Trophoblast cell (in vitro differentiated cells and primary cell): ENCODE data around the gene STK17B.

Experiments used
- DNase-seq, 2 donors: peaks; one replicate each; pipeline ENCODE4 v3.0.0-alpha.2; 2016
- H2AFZ ChIP-seq: 2 replicates; pipeline ENCODE4 v1.6.1; 2013; ENCODE audit warnings: low read length, moderate library complexity, mild to moderate bottlenecking; ENCODE audit not compliant: insufficient read depth, poor library complexity
- H2AK5ac ChIP-seq: 2 replicates; pipeline ENCODE4 v1.6.1; 2013; ENCODE audit warnings: mild to moderate bottlenecking, low read length
- H2BK120ac ChIP-seq: 2 replicates; pipeline ENCODE4 v1.6.1; 2013; ENCODE audit warnings: low read length, mild to moderate bottlenecking, moderate library complexity; ENCODE audit not compliant: insufficient read depth, poor library complexity
- H2BK12ac ChIP-seq: 2 replicates; pipeline ENCODE4 v1.6.1; 2013; ENCODE audit warnings: mild to moderate bottlenecking, low read length, moderate library complexity
- H2BK5ac ChIP-seq: 2 replicates; pipeline ENCODE4 v1.6.1; 2013; ENCODE audit warnings: low read length, low read depth, moderate library complexity, mild to moderate bottlenecking; ENCODE audit not compliant: poor library complexity
- H3K14ac ChIP-seq: 2 replicates; pipeline ENCODE4 v1.6.1; 2013; ENCODE audit warnings: mild to moderate bottlenecking, low read length
- H3K18ac ChIP-seq: 2 replicates; pipeline ENCODE4 v1.6.1; 2013; ENCODE audit warnings: mild to moderate bottlenecking, low read length
- H3K23ac ChIP-seq: 2 replicates; pipeline ENCODE4 v1.6.1; 2013; ENCODE audit warnings: low read length
- H3K27ac ChIP-seq: 2 replicates; pipeline ENCODE4 v1.5.1; 2013; ENCODE audit warnings: low read depth, mild to moderate bottlenecking, inconsistent platforms, low read length, moderate library complexity
- H3K27me3 ChIP-seq: 2 replicates; pipeline ENCODE4 v1.6.1; 2013; ENCODE audit warnings: inconsistent platforms, mild to moderate bottlenecking, low read length, moderate library complexity; ENCODE audit not compliant: insufficient read depth
- H3K36me3 ChIP-seq, 2 experiments: 1 replicate in 1 of 2; 2 replicates in 1 of 2; pipeline ENCODE4 v1.6.1; 2013; ENCODE audit warnings: low read length in 2 of 2, mild to moderate bottlenecking in 2 of 2, moderate library complexity in 1 of 2; ENCODE audit not compliant: insufficient read depth in 2 of 2, control insufficient read depth in 1 of 2
- H3K4ac ChIP-seq: 2 replicates; pipeline ENCODE4 v1.6.1; 2013; ENCODE audit warnings: low read depth, mild to moderate bottlenecking, low read length, moderate library complexity
- H3K4me1 ChIP-seq, 2 experiments: 1 replicate in 1 of 2; 2 replicates in 1 of 2; pipeline ENCODE4 v1.6.1; 2013; ENCODE audit warnings: low read length in 2 of 2, mild to moderate bottlenecking in 2 of 2, moderate library complexity in 1 of 2; ENCODE audit not compliant: insufficient read depth in 2 of 2, control insufficient read depth in 1 of 2
- H3K4me2 ChIP-seq: 2 replicates; pipeline ENCODE4 v1.6.1; 2013; ENCODE audit warnings: inconsistent platforms, mild to moderate bottlenecking, low read length, moderate library complexity
- H3K4me3 ChIP-seq: 2 replicates; pipeline ENCODE4 v1.5.1; 2013; ENCODE audit warnings: mild to moderate bottlenecking, low read depth, low read length, inconsistent platforms
- H3K79me1 ChIP-seq: one replicate; pipeline ENCODE4 v1.6.1; 2013; ENCODE audit warnings: low read length
- H3K79me2 ChIP-seq: 2 replicates; pipeline ENCODE4 v1.6.1; 2013; ENCODE audit warnings: low read length, mild to moderate bottlenecking; ENCODE audit not compliant: control insufficient read depth, insufficient read depth, poor library complexity
- H3K9ac ChIP-seq: 2 replicates; pipeline ENCODE4 v1.6.1; 2013; ENCODE audit warnings: mild to moderate bottlenecking, low read length
- H3K9me3 ChIP-seq: 2 replicates; pipeline ENCODE4 v1.6.1; 2013; ENCODE audit warnings: low read depth, mild to moderate bottlenecking, control low read depth, inconsistent platforms, low read length; ENCODE audit not compliant: insufficient read depth
- H4K12ac ChIP-seq: 2 replicates; pipeline ENCODE4 v1.6.1; 2013; ENCODE audit warnings: low read depth, mild to moderate bottlenecking, low read length, moderate library complexity
- H4K8ac ChIP-seq: 2 replicates; pipeline ENCODE4 v1.6.1; 2013; ENCODE audit warnings: low read depth, mild to moderate bottlenecking, low read length, moderate library complexity
- H4K91ac ChIP-seq: one replicate; pipeline ENCODE4 v1.6.1; 2013; ENCODE audit warnings: low read depth, mild to moderate bottlenecking, low read length, moderate library complexity
- WGBS: extraction: QIAGEN DNeasy Blood & Tissue Kit; methylation state at CpG from one replicate; pipeline ENCODE4 v1.1.7; 2013; ENCODE audit warnings: missing lambda C conversion rate; ENCODE audit not compliant: insufficient read length, insufficient coverage; ENCODE audit errors: extremely low coverage; 5-methylcytosine and 5-hydroxymethylcytosine counted together

The STK17B gene

DNA sequence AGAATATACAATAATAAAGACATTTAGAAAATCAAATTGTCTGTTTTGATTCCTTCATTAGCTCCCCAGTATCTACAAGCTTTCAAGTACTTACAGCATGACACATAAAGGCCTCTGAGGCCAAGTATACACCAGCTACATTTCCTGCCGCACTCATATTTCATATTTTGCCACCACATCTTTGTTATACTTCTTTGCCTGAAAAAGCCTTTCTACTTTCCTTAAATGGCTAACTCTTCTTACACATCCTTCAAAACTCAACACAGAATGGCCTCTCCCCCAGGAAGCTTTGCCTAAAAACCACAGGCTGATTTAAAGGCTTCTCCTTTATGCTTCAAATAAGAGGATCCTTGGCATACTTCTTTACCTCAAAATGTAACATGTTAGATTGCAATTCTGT lies 4.5 kb downstream of the STK17B start:
- Histone ChIP-seq H3K23ac (no peak overlapping the region), H2AFZ (no peak overlapping the region), H2BK5ac (no peak overlapping the region), H3K36me3 (peaks cover 3 to 5% of the 10 kb centered on the region in 2 experiments), H2BK12ac (no peak overlapping the region), H3K9ac (no peak overlapping the region), H3K79me2 (peaks cover 10% of the 10 kb centered on the region), H3K27me3 (no peaks in the 10 kb centered on the region), H4K8ac (no peak overlapping the region), H3K4me1 (peaks cover 0 to 1% of the 10 kb centered on the region in 2 experiments), H2AK5ac (no peak overlapping the region), H3K18ac (no peak overlapping the region), H3K79me1 (peaks cover 10% of the 10 kb centered on the region), H3K9me3 (no peaks in the 10 kb centered on the region), H4K12ac (no peak overlapping the region), H3K27ac (no peak overlapping the region), H3K4ac (no peak overlapping the region), H2BK120ac (no peak overlapping the region), H4K91ac (no peak overlapping the region), H3K14ac (no peak overlapping the region), H3K4me2 (no peak overlapping the region), H3K4me3 (no peak overlapping the region)
- no CpG with 5 or more reads among the region's 1 CpG for WGBS
- peak in 1 of 2 donors; percentile 9 for DNase-seq

DNA sequence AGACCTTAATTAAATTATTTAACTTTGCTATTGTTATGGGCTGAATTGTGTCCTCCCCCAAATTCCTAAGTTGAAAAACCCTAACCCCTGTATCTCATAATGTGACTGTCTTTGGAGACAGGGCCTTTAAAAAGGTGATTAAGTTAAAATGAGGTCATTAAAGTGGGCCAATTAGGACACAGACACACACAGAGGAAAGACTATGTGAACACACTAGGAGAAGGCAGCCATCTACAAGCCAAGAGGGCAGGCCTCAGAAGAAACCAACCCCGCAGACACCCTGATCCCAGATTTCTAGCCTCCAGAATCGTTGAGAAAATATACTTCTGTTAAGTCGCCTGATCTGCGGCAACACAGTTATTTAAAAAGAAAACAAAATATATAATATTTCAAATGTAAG lies 6.4 kb downstream of the STK17B start:
- Histone ChIP-seq H2BK5ac (no peak overlapping the region), H3K23ac (no peak overlapping the region), H4K91ac (no peak overlapping the region), H4K8ac (no peak overlapping the region), H3K79me1 (no peaks in the 10 kb centered on the region), H3K36me3 (peaks cover 5% of the 10 kb centered on the region in 2 experiments), H2BK12ac (no peak overlapping the region), H3K4me1 (no peaks in the 10 kb centered on the region), H3K4ac (peak overlapping the region; percentile 55), H3K4me3 (no peak overlapping the region), H3K79me2 (peaks cover 1% of the 10 kb centered on the region), H3K9me3 (no peaks in the 10 kb centered on the region), H3K18ac (no peak overlapping the region), H3K14ac (no peak overlapping the region), H3K9ac (no peak overlapping the region), H2AFZ (no peak overlapping the region), H3K27ac (no peak overlapping the region), H2BK120ac (no peak overlapping the region), H2AK5ac (no peak overlapping the region), H4K12ac (no peak overlapping the region), H3K4me2 (no peak overlapping the region), H3K27me3 (no peaks in the 10 kb centered on the region)
- no peak for DNase-seq
- no CpG with 5 or more reads among the region's 4 CpGs for WGBS

DNA sequence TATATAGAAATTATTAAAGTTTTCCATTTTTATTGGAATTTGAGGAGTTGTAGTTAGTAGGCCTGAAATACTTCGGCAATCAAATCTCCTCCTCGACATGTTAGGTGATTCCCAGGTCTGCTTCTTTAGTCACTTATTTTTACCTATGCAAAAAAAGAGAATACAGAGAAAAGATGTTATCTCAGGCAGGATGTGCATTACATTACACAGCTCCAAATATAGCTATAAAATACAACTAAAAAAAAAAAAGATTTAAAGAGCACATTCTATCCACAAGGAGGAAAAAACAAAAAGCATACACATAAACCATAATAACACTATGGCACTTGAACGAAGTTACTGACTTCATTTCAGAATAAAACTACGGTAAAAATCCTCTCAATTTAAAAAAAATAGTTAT lies 8.1 kb downstream of the STK17B start:
- no CpG with 5 or more reads among the region's 4 CpGs for WGBS
- peak in 1 of 2 donors; percentile 12 for DNase-seq

DNA sequence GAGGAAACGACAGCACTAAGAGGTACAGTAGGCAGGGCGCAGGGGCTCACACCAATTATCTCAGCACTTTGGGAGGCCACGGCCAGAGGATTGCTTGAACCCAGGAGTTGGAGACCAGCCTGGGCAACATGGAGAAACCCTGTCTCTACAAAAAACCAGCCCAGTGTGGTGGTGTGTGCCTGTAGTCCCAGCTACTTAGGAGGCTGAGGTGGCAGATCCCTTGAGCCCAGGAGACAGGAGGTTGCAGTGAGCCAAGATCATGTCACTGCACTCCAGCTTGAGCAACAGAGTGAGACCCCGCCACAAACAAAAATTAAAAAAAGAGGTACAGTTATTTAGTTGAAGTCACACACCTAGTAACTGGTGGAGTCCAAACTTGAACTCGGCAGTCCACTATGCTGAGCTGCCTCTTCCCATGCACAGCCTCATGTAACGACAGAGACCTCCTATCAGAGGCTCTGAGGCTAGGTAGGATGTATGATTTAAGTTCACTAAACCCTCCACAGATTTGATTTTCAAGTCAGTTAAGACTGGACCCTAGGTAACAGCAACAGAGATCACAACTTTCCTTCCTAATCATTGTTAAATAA lies 8.7 kb downstream of the STK17B start:
- H2BK12ac ChIP-seq = no peak overlapping the region
- H3K4me2 ChIP-seq = no peak overlapping the region
- no peaks in the 10 kb centered on the region for H3K27me3 ChIP-seq
- H3K79me1 ChIP-seq = peaks cover 3% of the 10 kb centered on the region
- no CpG with 5 or more reads among the region's 6 CpGs for WGBS
- H3K4me3 ChIP-seq = no peak overlapping the region
- H4K12ac ChIP-seq = no peak overlapping the region
- H3K79me2 ChIP-seq = peaks cover 3% of the 10 kb centered on the region
- no peak overlapping the region for H3K9ac ChIP-seq
- no peak overlapping the region for H2AFZ ChIP-seq
- no peaks in the 10 kb centered on the region for H3K9me3 ChIP-seq
- peaks cover 6 to 8% of the 10 kb centered on the region in 2 experiments for H3K36me3 ChIP-seq
- H3K27ac ChIP-seq = no peak overlapping the region
- H4K91ac ChIP-seq = no peak overlapping the region
- no peak overlapping the region for H3K23ac ChIP-seq
- H2BK120ac ChIP-seq = no peak overlapping the region
- no peak overlapping the region for H3K14ac ChIP-seq
- H3K18ac ChIP-seq = no peak overlapping the region
- peaks cover 0 to 3% of the 10 kb centered on the region in 2 experiments for H3K4me1 ChIP-seq
- no peak for DNase-seq
- no peak overlapping the region for H4K8ac ChIP-seq
- no peak overlapping the region for H2BK5ac ChIP-seq
- no peak overlapping the region for H3K4ac ChIP-seq
- no peak overlapping the region for H2AK5ac ChIP-seq

More for the DNA sequence above, 8.1 kb downstream of the STK17B start:
- no peak overlapping the region for H2BK5ac ChIP-seq
- H3K4ac ChIP-seq = no peak overlapping the region
- peaks cover 6 to 8% of the 10 kb centered on the region in 2 experiments for H3K36me3 ChIP-seq
- H3K18ac ChIP-seq = no peak overlapping the region
- H2BK12ac ChIP-seq = no peak overlapping the region
- H3K14ac ChIP-seq = no peak overlapping the region
- peaks cover 3% of the 10 kb centered on the region for H3K79me2 ChIP-seq
- H4K91ac ChIP-seq = no peak overlapping the region
- H4K8ac ChIP-seq = no peak overlapping the region
- H4K12ac ChIP-seq = no peak overlapping the region
- H3K9me3 ChIP-seq = no peaks in the 10 kb centered on the region
- H3K27ac ChIP-seq = no peak overlapping the region
- no peak overlapping the region for H3K23ac ChIP-seq
- no peak overlapping the region for H2BK120ac ChIP-seq
- H2AK5ac ChIP-seq = no peak overlapping the region
- no peak overlapping the region for H3K9ac ChIP-seq
- H3K4me2 ChIP-seq = no peak overlapping the region
- H3K4me3 ChIP-seq = no peak overlapping the region
- H3K4me1 ChIP-seq = peaks cover 0 to 3% of the 10 kb centered on the region in 2 experiments
- H2AFZ ChIP-seq = no peak overlapping the region
- peaks cover 3% of the 10 kb centered on the region for H3K79me1 ChIP-seq
- no peaks in the 10 kb centered on the region for H3K27me3 ChIP-seq
